GM23338 (cell line): ENCODE data around the gene RCL1. TPM values are rescaled to one million over a fixed set of nuclear protein-coding genes. Genes with fewer than 3 reads are reported as not detected.

Experiments
- ATAC-seq: fragments of 200-7000 bp; cut with Tn5 transposase; 3 replicates; pipeline ENCODE4 v1.9.1; 2020
- DNase-seq: peaks from one replicate; pipeline ENCODE4 v3.0.0-alpha.2; 2015; ENCODE audit warnings: low spot score
- H2AFZ ChIP-seq: fragments of 200-600 bp; sonication (generic); 2 replicates; pipeline ENCODE4 v1.8.0; 2016; ENCODE audit warnings: antibody characterized with exemption, mild to moderate bottlenecking, moderate library complexity
- H3F3A ChIP-seq: fragments of 200-600 bp; sonication (generic); replicated peaks from 2 replicates; pipeline ENCODE4 v1.8.0; 2017; ENCODE audit warnings: antibody characterized with exemption, mixed run types, low read depth
- H3K27ac ChIP-seq: fragments of 200-600 bp; sonication (generic); 2 replicates; pipeline ENCODE4 v1.6.1; 2016; ENCODE audit warnings: low read depth
- H3K27me3 ChIP-seq: fragments of 200-600 bp; sonication (generic); 2 replicates; pipeline ENCODE4 v1.8.0; 2016; ENCODE audit warnings: mild to moderate bottlenecking, mixed run types, moderate library complexity; ENCODE audit not compliant: insufficient read depth
- H3K36me3 ChIP-seq: fragments of 200-600 bp; sonication (generic); 2 replicates; pipeline ENCODE4 v1.8.0; 2016; ENCODE audit warnings: mild to moderate bottlenecking; ENCODE audit not compliant: insufficient read depth
- H3K4me1 ChIP-seq: fragments of 200-600 bp; sonication (generic); 2 replicates; pipeline ENCODE4 v1.8.0; 2016; ENCODE audit warnings: mild to moderate bottlenecking, moderate library complexity; ENCODE audit not compliant: insufficient read depth
- H3K4me2 ChIP-seq: fragments of 200-600 bp; sonication (generic); 2 replicates; pipeline ENCODE4 v1.7.1; 2017; ENCODE audit warnings: mixed run types
- H3K4me3 ChIP-seq: fragments of 200-600 bp; sonication (generic); 2 replicates; pipeline ENCODE4 v1.6.1; 2016; ENCODE audit warnings: mixed run types
- H3K79me2 ChIP-seq: fragments of 200-600 bp; sonication (generic); replicated peaks from 2 replicates; pipeline ENCODE4 v1.8.0; 2017; ENCODE audit warnings: mild to moderate bottlenecking; ENCODE audit not compliant: insufficient read depth
- H3K9me2 ChIP-seq: fragments of 200-600 bp; sonication (generic); 2 replicates; pipeline ENCODE4 v1.8.0; 2017; ENCODE audit not compliant: insufficient read depth
- H4K20me1 ChIP-seq: fragments of 200-600 bp; sonication (generic); replicated peaks from 2 replicates; pipeline ENCODE4 v1.8.0; 2017; ENCODE audit warnings: mild to moderate bottlenecking; ENCODE audit not compliant: insufficient read depth
- H3K27ac Mint-ChIP-seq: 2 replicates; pipeline ENCODE4 v1.8.0; 2020; ENCODE audit warnings: inconsistent platforms, mild to moderate bottlenecking, moderate library complexity, mixed read lengths
- H3K27me3 Mint-ChIP-seq: 3 replicates; pipeline ENCODE4 v1.8.0; 2022; ENCODE audit warnings: low read depth, mild to moderate bottlenecking, moderate library complexity, mixed read lengths, inconsistent platforms; ENCODE audit not compliant: insufficient read depth, poor library complexity
- H3K36me3 Mint-ChIP-seq: 3 replicates; pipeline ENCODE4 v1.8.0; 2021; ENCODE audit warnings: low read depth, mild to moderate bottlenecking, inconsistent platforms, moderate library complexity, mixed read lengths
- H3K4me1 Mint-ChIP-seq: 3 replicates; pipeline ENCODE4 v1.8.0; 2020; ENCODE audit warnings: mild to moderate bottlenecking, inconsistent platforms, mixed read lengths
- H3K4me3 Mint-ChIP-seq: 3 replicates; pipeline ENCODE4 v1.8.0; 2021; ENCODE audit warnings: moderate library complexity, mild to moderate bottlenecking, inconsistent platforms, mixed read lengths
- H3K9me3 Mint-ChIP-seq: 3 replicates; pipeline ENCODE4 v1.8.0; 2020; ENCODE audit warnings: moderate library complexity, mild to moderate bottlenecking, inconsistent platforms, mixed read lengths
- CREB1 ChIP-seq: fragments of 250-450 bp; sonication (Bioruptor Pico); IDR thresholded peaks from 2 replicates; pipeline ENCODE4 v1.5.0; 2020; ENCODE audit warnings: low read depth, mild to moderate bottlenecking, moderate library complexity
- EZH2 ChIP-seq: fragments of 200-600 bp; sonication (generic); IDR thresholded peaks from one replicate; pipeline ENCODE4 v1.8.0; 2017; ENCODE audit warnings: antibody characterized with exemption, mild to moderate bottlenecking, low read depth; ENCODE audit not compliant: unreplicated experiment
- EZH2phosphoT487 ChIP-seq: fragments of 200-600 bp; sonication (generic); IDR thresholded peaks from one replicate; pipeline ENCODE4 v1.8.1; 2018; ENCODE audit warnings: antibody characterized with exemption; ENCODE audit not compliant: unreplicated experiment
- JUNB ChIP-seq: IDR thresholded peaks from one replicate; pipeline ENCODE4 v1.6.1; 2016; ENCODE audit warnings: antibody characterized with exemption; ENCODE audit not compliant: unreplicated experiment
- NANOG ChIP-seq: IDR thresholded peaks from 2 replicates; pipeline ENCODE4 v1.6.1; 2016; ENCODE audit warnings: antibody characterized with exemption, borderline replicate concordance
- POLR2AphosphoS5 ChIP-seq: IDR thresholded peaks from 2 replicates; pipeline ENCODE4 v1.6.1; 2016; ENCODE audit warnings: antibody characterized with exemption, low read depth
- STAT1 ChIP-seq: IDR thresholded peaks from one replicate; pipeline ENCODE4 v1.6.1; 2016; ENCODE audit warnings: antibody characterized with exemption; ENCODE audit not compliant: unreplicated experiment
- ZNF114 ChIP-seq: fragments of 250-450 bp; sonication (Bioruptor Pico); IDR thresholded peaks from 2 replicates; pipeline ENCODE4 v1.5.0; 2020; ENCODE audit warnings: mild to moderate bottlenecking, moderate library complexity
- ZNF331 ChIP-seq: fragments of 250-450 bp; sonication (Bioruptor Pico); IDR thresholded peaks from 2 replicates; pipeline ENCODE4 v1.5.0; 2020; ENCODE audit warnings: low read depth, mild to moderate bottlenecking, moderate library complexity
- polyA plus RNA-seq: library from polyadenylated mRNA; unstranded; fragments of >200 nt; fragmentation: Nextera tagmentation; extraction: Ambion mirVana; gene quantifications from 2 replicates; pipeline ENCODE4 v1.2.1, GENCODE V29; 2016
- total RNA-seq: library from RNA; depleted of rRNA; stranded (reverse); fragments of >200 nt; shearing (Covaris generic); gene quantifications from 2 replicates; pipeline ENCODE4 v1.2.3, GENCODE V29; 2014
- TF ChIP-seq, protein P1 (sequence below): IDR thresholded peaks from 2 replicates; pipeline ENCODE4 v1.6.1; 2016; ENCODE audit warnings: antibody characterized with exemption
- TF ChIP-seq, protein P2 (sequence below): fragments of 250-450 bp; sonication (Bioruptor Pico); IDR thresholded peaks from 2 replicates; pipeline ENCODE4 v1.5.0; 2020; ENCODE audit warnings: mild to moderate bottlenecking, moderate library complexity
- TF ChIP-seq, protein P3 (sequence below): IDR thresholded peaks from one replicate; pipeline ENCODE4 v1.6.1; 2018; ENCODE audit warnings: antibody characterized with exemption; ENCODE audit not compliant: unreplicated experiment
- TF ChIP-seq, protein P4 (sequence below), 2 experiments: fragments of 200-600 bp in 1 of 2; sonication (generic) in 1 of 2; conservative IDR thresholded peaks; 2 replicates each; pipeline versions ENCODE4 v1.5.1 to v1.6.1; 2016 to 2017; ENCODE audit warnings: antibody characterized with exemption in 2 of 2, low read depth in 2 of 2, mild to moderate bottlenecking in 2 of 2, moderate library complexity in 1 of 2

The RCL1 gene
- total and polyA plus RNA-seq, 2 experiments from 2014 or later, result 19.3 to 41.2 TPM

DNA sequence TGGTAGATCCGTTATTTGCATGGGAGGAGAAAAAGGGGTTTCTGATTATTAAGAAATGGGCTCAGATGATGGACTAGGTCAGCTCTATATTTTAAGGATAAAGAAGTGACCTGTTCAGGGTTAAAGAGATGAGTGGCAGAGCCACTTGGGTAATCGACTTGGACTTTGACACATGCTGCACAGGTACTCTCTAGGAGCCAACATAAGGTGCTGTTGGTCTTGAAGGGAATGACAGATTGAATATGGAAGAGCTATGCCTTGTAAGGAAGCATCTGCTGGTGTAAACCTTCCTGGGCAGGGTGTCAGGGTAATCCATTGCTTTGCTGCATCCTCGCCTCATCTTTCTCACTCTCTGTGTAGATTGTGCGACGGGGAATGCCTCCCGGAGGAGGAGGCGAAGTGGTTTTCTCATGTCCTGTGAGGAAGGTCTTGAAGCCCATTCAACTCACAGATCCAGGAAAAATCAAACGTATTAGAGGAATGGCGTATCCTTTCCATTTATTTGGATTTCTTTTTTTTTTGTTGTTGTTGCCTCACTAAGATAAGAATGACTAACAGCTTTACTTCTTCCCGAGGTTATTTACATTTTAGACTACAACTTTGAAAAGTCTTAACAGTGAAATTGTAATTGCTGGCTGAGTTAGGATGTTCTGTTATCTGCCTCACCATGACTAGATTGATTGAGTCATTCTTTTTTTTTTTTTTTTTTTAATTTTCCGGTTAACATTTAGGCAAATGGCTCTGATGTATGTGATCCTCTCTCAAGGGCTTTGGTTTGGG is 41.2 kb downstream of the RCL1 start:
- no peak for TF ChIP-seq ZNF114 (CRISPR knock-in tag)
- TF ChIP-seq JUNB, result no peak
- TF ChIP-seq, protein P1, sequence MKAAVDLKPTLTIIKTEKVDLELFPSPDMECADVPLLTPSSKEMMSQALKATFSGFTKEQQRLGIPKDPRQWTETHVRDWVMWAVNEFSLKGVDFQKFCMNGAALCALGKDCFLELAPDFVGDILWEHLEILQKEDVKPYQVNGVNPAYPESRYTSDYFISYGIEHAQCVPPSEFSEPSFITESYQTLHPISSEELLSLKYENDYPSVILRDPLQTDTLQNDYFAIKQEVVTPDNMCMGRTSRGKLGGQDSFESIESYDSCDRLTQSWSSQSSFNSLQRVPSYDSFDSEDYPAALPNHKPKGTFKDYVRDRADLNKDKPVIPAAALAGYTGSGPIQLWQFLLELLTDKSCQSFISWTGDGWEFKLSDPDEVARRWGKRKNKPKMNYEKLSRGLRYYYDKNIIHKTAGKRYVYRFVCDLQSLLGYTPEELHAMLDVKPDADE, result no peak
- no peak for TF ChIP-seq CREB1 (CRISPR knock-in tag)
- no peak for TF ChIP-seq NANOG
- TF ChIP-seq ZNF331 (CRISPR knock-in tag), result no peak
- TF ChIP-seq EZH2phosphoT487, result no peak
- TF ChIP-seq, protein P2, sequence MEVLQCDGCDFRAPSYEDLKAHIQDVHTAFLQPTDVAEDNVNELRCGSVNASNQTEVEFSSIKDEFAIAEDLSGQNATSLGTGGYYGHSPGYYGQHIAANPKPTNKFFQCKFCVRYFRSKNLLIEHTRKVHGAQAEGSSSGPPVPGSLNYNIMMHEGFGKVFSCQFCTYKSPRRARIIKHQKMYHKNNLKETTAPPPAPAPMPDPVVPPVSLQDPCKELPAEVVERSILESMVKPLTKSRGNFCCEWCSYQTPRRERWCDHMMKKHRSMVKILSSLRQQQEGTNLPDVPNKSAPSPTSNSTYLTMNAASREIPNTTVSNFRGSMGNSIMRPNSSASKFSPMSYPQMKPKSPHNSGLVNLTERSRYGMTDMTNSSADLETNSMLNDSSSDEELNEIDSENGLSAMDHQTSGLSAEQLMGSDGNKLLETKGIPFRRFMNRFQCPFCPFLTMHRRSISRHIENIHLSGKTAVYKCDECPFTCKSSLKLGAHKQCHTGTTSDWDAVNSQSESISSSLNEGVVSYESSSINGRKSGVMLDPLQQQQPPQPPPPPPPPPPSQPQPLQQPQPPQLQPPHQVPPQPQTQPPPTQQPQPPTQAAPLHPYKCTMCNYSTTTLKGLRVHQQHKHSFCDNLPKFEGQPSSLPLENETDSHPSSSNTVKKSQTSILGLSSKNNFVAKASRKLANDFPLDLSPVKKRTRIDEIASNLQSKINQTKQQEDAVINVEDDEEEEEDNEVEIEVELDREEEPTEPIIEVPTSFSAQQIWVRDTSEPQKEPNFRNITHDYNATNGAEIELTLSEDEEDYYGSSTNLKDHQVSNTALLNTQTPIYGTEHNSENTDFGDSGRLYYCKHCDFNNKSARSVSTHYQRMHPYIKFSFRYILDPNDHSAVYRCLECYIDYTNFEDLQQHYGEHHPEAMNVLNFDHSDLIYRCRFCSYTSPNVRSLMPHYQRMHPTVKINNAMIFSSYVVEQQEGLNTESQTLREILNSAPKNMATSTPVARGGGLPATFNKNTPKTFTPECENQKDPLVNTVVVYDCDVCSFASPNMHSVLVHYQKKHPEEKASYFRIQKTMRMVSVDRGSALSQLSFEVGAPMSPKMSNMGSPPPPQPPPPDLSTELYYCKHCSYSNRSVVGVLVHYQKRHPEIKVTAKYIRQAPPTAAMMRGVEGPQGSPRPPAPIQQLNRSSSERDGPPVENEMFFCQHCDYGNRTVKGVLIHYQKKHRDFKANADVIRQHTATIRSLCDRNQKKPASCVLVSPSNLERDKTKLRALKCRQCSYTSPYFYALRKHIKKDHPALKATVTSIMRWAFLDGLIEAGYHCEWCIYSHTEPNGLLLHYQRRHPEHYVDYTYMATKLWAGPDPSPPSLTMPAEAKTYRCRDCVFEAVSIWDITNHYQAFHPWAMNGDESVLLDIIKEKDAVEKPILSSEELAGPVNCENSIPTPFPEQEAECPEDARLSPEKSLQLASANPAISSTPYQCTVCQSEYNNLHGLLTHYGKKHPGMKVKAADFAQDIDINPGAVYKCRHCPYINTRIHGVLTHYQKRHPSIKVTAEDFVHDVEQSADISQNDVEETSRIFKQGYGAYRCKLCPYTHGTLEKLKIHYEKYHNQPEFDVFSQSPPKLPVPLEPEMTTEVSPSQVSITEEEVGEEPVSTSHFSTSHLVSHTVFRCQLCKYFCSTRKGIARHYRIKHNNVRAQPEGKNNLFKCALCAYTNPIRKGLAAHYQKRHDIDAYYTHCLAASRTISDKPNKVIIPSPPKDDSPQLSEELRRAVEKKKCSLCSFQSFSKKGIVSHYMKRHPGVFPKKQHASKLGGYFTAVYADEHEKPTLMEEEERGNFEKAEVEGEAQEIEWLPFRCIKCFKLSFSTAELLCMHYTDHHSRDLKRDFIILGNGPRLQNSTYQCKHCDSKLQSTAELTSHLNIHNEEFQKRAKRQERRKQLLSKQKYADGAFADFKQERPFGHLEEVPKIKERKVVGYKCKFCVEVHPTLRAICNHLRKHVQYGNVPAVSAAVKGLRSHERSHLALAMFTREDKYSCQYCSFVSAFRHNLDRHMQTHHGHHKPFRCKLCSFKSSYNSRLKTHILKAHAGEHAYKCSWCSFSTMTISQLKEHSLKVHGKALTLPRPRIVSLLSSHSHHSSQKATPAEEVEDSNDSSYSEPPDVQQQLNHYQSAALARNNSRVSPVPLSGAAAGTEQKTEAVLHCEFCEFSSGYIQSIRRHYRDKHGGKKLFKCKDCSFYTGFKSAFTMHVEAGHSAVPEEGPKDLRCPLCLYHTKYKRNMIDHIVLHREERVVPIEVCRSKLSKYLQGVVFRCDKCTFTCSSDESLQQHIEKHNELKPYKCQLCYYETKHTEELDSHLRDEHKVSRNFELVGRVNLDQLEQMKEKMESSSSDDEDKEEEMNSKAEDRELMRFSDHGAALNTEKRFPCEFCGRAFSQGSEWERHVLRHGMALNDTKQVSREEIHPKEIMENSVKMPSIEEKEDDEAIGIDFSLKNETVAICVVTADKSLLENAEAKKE, result no peak
- TF ChIP-seq, protein P3, sequence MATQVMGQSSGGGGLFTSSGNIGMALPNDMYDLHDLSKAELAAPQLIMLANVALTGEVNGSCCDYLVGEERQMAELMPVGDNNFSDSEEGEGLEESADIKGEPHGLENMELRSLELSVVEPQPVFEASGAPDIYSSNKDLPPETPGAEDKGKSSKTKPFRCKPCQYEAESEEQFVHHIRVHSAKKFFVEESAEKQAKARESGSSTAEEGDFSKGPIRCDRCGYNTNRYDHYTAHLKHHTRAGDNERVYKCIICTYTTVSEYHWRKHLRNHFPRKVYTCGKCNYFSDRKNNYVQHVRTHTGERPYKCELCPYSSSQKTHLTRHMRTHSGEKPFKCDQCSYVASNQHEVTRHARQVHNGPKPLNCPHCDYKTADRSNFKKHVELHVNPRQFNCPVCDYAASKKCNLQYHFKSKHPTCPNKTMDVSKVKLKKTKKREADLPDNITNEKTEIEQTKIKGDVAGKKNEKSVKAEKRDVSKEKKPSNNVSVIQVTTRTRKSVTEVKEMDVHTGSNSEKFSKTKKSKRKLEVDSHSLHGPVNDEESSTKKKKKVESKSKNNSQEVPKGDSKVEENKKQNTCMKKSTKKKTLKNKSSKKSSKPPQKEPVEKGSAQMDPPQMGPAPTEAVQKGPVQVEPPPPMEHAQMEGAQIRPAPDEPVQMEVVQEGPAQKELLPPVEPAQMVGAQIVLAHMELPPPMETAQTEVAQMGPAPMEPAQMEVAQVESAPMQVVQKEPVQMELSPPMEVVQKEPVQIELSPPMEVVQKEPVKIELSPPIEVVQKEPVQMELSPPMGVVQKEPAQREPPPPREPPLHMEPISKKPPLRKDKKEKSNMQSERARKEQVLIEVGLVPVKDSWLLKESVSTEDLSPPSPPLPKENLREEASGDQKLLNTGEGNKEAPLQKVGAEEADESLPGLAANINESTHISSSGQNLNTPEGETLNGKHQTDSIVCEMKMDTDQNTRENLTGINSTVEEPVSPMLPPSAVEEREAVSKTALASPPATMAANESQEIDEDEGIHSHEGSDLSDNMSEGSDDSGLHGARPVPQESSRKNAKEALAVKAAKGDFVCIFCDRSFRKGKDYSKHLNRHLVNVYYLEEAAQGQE, result no peak
- TF ChIP-seq, protein P4, sequence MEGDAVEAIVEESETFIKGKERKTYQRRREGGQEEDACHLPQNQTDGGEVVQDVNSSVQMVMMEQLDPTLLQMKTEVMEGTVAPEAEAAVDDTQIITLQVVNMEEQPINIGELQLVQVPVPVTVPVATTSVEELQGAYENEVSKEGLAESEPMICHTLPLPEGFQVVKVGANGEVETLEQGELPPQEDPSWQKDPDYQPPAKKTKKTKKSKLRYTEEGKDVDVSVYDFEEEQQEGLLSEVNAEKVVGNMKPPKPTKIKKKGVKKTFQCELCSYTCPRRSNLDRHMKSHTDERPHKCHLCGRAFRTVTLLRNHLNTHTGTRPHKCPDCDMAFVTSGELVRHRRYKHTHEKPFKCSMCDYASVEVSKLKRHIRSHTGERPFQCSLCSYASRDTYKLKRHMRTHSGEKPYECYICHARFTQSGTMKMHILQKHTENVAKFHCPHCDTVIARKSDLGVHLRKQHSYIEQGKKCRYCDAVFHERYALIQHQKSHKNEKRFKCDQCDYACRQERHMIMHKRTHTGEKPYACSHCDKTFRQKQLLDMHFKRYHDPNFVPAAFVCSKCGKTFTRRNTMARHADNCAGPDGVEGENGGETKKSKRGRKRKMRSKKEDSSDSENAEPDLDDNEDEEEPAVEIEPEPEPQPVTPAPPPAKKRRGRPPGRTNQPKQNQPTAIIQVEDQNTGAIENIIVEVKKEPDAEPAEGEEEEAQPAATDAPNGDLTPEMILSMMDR (conservative IDR thresholded peaks at IDR 0.05; ENCODE audit: low read depth in 2 of 2), result no peak
- TF ChIP-seq STAT1, result no peak
- TF ChIP-seq POLR2AphosphoS5, result no peak
- TF ChIP-seq EZH2, result no peak

More for the DNA sequence above, 41.2 kb downstream of the RCL1 start:
- H3K36me3 ChIP-seq, result no peaks in the 10 kb centered on the region
- no peaks in the 10 kb centered on the region for H3K27me3 ChIP-seq
- peaks cover 11% of the 10 kb centered on the region for H3K4me1 Mint-ChIP-seq
- H3K4me3 Mint-ChIP-seq, result no peak overlapping the region
- H3K27ac Mint-ChIP-seq, result no peak overlapping the region
- peaks cover 61% of the 10 kb centered on the region for H3K79me2 ChIP-seq
- H3K9me2 ChIP-seq, result no peaks in the 10 kb centered on the region
- no peak overlapping the region for H2AFZ ChIP-seq
- no peak overlapping the region for H3K4me2 ChIP-seq
- peaks cover 39% of the 10 kb centered on the region for H4K20me1 ChIP-seq
- H3K27me3 Mint-ChIP-seq, result peaks cover 1% of the 10 kb centered on the region
- no peaks in the 10 kb centered on the region for H3K9me3 Mint-ChIP-seq
- H3K4me1 ChIP-seq, result no peaks in the 10 kb centered on the region
- no peak overlapping the region for H3K4me3 ChIP-seq
- H3K27ac ChIP-seq, result no peak overlapping the region
- H3F3A ChIP-seq, result no peaks in the 10 kb centered on the region
- DNase-seq (no peak), ATAC-seq (no peak)
- peaks cover 28% of the 10 kb centered on the region for H3K36me3 Mint-ChIP-seq
